ENCODE data around the gene NPAS3. TPM values are rescaled to one million over a fixed set of nuclear protein-coding genes. Genes with fewer than 3 reads are reported as not detected.

NPAS3 gene
- total RNA-seq, 1 experiment from 2014 or later, result 0.36 TPM

GRCh38 chr14:33232031-33232430, 293.4 kb downstream of the NPAS3 start:
- Histone ChIP-seq H2AFZ (ENCODE audit: low read length) (no peak overlapping the region), H3K27me3 (ENCODE audit: low read length) (peaks cover 72% of the 10 kb centered on the region), H3K4me2 (ENCODE audit: low read length) (no peak overlapping the region), H3K9ac (ENCODE audit: low read length) (no peak overlapping the region), H3K9me3 (ENCODE audit: low read length) (no peaks in the 10 kb centered on the region), H3K27ac (ENCODE audit: low read length) (no peak overlapping the region), H3K4me1 (ENCODE audit: insufficient read depth, low read length) (no peaks in the 10 kb centered on the region), H3K79me2 (ENCODE audit: low read length) (no peaks in the 10 kb centered on the region), H3K4me3 (ENCODE audit: low read length) (no peak overlapping the region), H3F3A (ENCODE audit: low read length, unreplicated experiment) (no peaks in the 10 kb centered on the region), H3K9me2 (replicated peaks; ENCODE audit: low read length) (no peaks in the 10 kb centered on the region), H3K36me3 (ENCODE audit: low read depth, low read length) (no peaks in the 10 kb centered on the region), H4K20me1 (ENCODE audit: low read length) (no peaks in the 10 kb centered on the region)
- POLR2A ChIA-PET (ENCODE audit: unreplicated experiment), result interaction anchor here (0.6 kb wide), 1 partner anchor 13 kb away, joined by 3 read pairs; no protein-coding TSS in a partner anchor
- CTCF ChIA-PET, result no interaction called here
- DNase-seq (no peak), ATAC-seq (no peak)
- no TSS peak for BruUV-seq (replicated peaks)
- no peak for TF ChIP-seq EZH2 (IDR thresholded peaks at IDR 0.05; ENCODE audit: low read length, unreplicated experiment)
- TF ChIP-seq CTCF (conservative IDR thresholded peaks at IDR 0.05; ENCODE audit: low read depth, low read length), result no peak
- intact Hi-C loops (cut with micrococcal nuclease), result no loop called here

- ATAC-seq (no peak), DNase-seq (no peak)
- Histone ChIP-seq H3K27me3 (ENCODE audit: low read length) (peaks cover 35% of the 10 kb centered on the region), H3K36me3 (ENCODE audit: low read depth, low read length) (no peaks in the 10 kb centered on the region), H3K9me3 (ENCODE audit: low read length) (no peaks in the 10 kb centered on the region), H3K79me2 (ENCODE audit: low read length) (no peaks in the 10 kb centered on the region), H3K4me1 (ENCODE audit: insufficient read depth, low read length) (peaks cover 15% of the 10 kb centered on the region), H2AFZ (ENCODE audit: low read length) (no peak overlapping the region), H3F3A (ENCODE audit: low read length, unreplicated experiment) (no peaks in the 10 kb centered on the region), H3K9me2 (replicated peaks; ENCODE audit: low read length) (no peaks in the 10 kb centered on the region), H3K4me2 (ENCODE audit: low read length) (no peak overlapping the region), H3K9ac (ENCODE audit: low read length) (no peak overlapping the region), H4K20me1 (ENCODE audit: low read length) (no peaks in the 10 kb centered on the region), H3K4me3 (ENCODE audit: low read length) (no peak overlapping the region), H3K27ac (ENCODE audit: low read length) (no peak overlapping the region)
- no TSS peak for BruUV-seq (replicated peaks)
- TF ChIP-seq EZH2 (IDR thresholded peaks at IDR 0.05; ENCODE audit: low read length, unreplicated experiment) (no peak), CTCF (conservative IDR thresholded peaks at IDR 0.05; ENCODE audit: low read depth, low read length) (no peak), EZH2phosphoT487 (IDR thresholded peaks at IDR 0.05; ENCODE audit: borderline replicate concordance, low read length) (no peak)
- ChIA-PET POLR2A (ENCODE audit: unreplicated experiment) (interaction anchor here (0.8 kb wide), 1 partner anchor 299 kb away, joined by 3 read pairs; the partner anchor contains the start of gene NPAS3), CTCF (no interaction called here)
- intact Hi-C loops (cut with micrococcal nuclease), result no loop called here
Observed at GRCh38 chr14:33237115-33237740, 298.5 kb downstream of the NPAS3 start.

- no peak overlapping the region for H3K4me3 ChIP-seq (ENCODE audit: low read length)
- no peaks in the 10 kb centered on the region for H3K79me2 ChIP-seq (ENCODE audit: low read length)
- DNase-seq (no peak), ATAC-seq (no peak)
- H3K9ac ChIP-seq (ENCODE audit: low read length), result no peak overlapping the region
- H4K20me1 ChIP-seq (ENCODE audit: low read length), result no peaks in the 10 kb centered on the region
- no peaks in the 10 kb centered on the region for H3K9me3 ChIP-seq (ENCODE audit: low read length)
- H3K36me3 ChIP-seq (ENCODE audit: low read depth, low read length), result no peaks in the 10 kb centered on the region
- TF ChIP-seq EZH2phosphoT487 (IDR thresholded peaks at IDR 0.05; ENCODE audit: borderline replicate concordance, low read length) (no peak), EZH2 (IDR thresholded peaks at IDR 0.05; ENCODE audit: low read length, unreplicated experiment) (no peak), CTCF (conservative IDR thresholded peaks at IDR 0.05; ENCODE audit: low read depth, low read length) (no peak)
- ChIA-PET POLR2A (ENCODE audit: unreplicated experiment) (no interaction called here), CTCF (no interaction called here)
- no peaks in the 10 kb centered on the region for H3K9me2 ChIP-seq (replicated peaks; ENCODE audit: low read length)
- H3K4me2 ChIP-seq (ENCODE audit: low read length), result no peak overlapping the region
- no peak overlapping the region for H2AFZ ChIP-seq (ENCODE audit: low read length)
- BruUV-seq (replicated peaks), result no TSS peak
- H3F3A ChIP-seq (ENCODE audit: low read length, unreplicated experiment), result no peaks in the 10 kb centered on the region
- H3K27ac ChIP-seq (ENCODE audit: low read length), result no peak overlapping the region
- intact Hi-C loops (cut with micrococcal nuclease), result no loop called here
- peaks cover 15% of the 10 kb centered on the region for H3K27me3 ChIP-seq (ENCODE audit: low read length)
- H3K4me1 ChIP-seq (ENCODE audit: insufficient read depth, low read length), result peaks cover 15% of the 10 kb centered on the region
Observed at GRCh38 chr14:33239465-33239864, 300.8 kb downstream of the NPAS3 start.

All from PC-3 (cell line).